HG02642 (cell line): Measurements from ENCODE around the gene DRGX.

ENCODE experiments used
- ATAC-seq: cut with Tn5 transposase; IDR thresholded peaks from one replicate; pipeline ENCODE4 v1.9.1; 2021; ENCODE audit warnings: mild to moderate bottlenecking; ENCODE audit not compliant: unreplicated experiment, poor library complexity

DRGX gene

GRCh38 chr10:49350138-49350537 lies 45.8 kb downstream of the DRGX start:
- no peak for ATAC-seq

DNA sequence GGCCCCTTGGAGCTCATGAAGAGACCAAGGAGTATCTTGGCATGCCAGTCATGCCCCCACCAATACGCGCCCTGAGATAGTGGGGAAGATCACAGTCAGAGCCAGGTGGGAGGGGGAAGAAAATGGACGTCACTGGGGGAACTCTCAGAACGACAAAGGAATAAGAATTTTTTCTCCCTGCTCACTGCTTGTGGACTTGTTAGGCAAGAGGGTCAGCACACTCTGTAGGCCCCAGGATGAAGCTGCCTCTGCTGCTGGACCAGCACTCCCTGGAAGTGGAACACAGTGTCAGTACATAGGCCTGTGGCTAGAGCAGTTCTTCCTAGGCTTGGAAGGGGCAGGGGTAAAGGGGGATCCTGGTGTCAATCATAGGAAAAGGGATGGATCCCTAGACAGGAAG lies 46.5 kb downstream of the DRGX start:
- no peak for ATAC-seq

GRCh38 chr10:49348593-49348992 lies 47.3 kb downstream of the DRGX start:
- no peak for ATAC-seq

DNA sequence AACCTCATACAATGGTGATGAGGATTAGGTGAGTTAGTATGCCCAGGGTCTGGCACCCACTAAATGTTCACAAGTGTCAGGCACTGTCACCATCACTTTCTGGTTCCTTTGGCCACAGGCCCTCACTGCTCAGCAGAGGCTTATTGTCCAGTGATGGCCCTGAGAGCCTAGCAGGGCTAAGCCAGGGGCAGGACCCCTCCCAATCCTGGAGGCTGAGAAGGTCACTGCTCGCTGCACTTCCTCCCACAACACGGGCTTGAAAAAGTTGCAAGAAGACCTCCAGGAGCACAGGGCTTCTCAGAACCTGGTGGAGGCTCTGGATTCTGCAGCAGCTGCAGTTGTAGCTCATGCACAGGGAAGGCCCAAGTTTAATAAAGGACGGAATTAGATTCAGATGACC lies 48.1 kb downstream of the DRGX start:
- ATAC-seq: no peak

- no peak for ATAC-seq
Observed at GRCh38 chr10:49347342-49347741, 48.5 kb downstream of the DRGX start.

- no peak for ATAC-seq
Observed at GRCh38 chr10:49344840-49345239, 51.0 kb downstream of the DRGX start.

DNA sequence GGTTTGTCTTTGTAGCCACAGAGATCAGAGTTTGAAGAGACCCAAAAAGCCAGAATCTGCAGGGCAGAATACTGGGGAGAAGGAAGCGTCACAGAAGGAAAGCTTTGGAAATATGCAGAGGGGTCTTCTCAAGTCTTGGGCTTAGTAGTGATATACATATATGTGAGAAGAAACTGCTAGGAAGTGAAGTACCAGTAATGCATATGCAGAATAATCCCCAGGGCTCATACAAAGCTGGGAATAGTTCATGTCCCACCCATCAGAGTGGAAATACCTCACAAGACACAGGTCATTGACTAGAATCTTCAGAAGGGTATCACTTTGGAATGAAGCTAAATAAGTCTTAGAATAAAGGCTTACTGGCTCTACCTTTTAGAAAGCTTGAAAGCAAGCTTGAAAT lies 57.3 kb downstream of the DRGX start:
- ATAC-seq: no peak

GRCh38 chr10:49335364-49335972 lies 60.4 kb downstream of the DRGX start:
- ATAC-seq: no peak

DNA sequence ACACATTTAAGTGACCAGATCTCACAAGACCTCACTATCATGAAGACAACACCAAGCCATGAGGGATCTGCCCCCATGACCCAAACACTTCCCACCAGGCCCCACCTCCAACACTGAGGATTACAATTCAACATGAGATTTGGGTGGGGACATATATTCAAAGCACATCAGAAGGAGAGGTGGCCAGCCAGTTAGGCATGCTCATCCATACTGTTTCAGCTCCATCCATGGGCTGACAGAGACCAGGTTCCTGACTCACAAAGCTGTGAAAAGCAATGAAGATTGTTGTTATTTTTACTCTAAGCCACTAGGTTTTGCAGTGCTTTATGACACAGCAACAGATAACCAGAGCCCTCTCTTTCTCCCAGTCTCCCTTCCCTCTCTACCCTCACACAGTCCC lies 60.9 kb downstream of the DRGX start:
- no peak for ATAC-seq

DNA sequence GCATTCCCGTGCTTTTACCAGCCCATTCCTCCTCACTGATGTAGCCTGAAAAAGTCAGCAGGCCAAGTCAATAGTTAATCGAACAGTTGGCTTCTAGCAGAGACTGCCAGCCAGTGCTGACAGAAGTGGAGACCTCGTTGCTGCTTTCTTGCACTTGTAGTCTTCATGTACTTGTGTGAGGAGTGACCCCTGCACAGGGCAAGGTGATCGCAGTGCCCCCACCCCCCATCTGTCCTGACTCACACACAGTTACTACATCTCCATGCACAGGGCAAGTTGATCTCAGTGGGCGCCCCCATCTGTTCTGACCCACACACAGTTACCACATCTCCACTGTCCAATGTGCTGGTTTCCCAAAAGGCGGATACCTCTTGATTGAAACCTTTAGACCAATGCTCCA lies 62.7 kb downstream of the DRGX start:
- ATAC-seq: no peak

DNA sequence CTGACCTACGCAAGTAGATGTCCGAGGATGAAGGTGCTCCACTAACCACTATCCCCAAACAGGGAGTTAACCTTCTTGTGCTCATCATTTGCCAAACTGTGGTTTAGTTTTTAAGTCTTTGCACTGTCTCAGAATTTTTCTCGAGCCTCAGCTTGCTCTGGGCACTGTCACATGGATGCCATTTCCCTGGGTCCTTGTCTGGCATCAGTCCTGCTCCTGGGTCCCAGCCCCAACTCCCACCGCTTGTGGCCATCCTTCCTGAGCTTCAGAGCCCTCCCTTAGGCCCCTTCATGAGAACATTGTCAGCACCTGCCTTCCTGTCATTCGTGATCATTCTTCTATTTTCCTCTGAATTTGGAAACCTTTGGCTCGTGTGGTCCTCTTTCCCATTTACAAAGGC lies 63.1 kb downstream of the DRGX start:
- ATAC-seq: no peak

- no peak for ATAC-seq
Observed at GRCh38 chr10:49332333-49332732, 63.6 kb downstream of the DRGX start.

DNA sequence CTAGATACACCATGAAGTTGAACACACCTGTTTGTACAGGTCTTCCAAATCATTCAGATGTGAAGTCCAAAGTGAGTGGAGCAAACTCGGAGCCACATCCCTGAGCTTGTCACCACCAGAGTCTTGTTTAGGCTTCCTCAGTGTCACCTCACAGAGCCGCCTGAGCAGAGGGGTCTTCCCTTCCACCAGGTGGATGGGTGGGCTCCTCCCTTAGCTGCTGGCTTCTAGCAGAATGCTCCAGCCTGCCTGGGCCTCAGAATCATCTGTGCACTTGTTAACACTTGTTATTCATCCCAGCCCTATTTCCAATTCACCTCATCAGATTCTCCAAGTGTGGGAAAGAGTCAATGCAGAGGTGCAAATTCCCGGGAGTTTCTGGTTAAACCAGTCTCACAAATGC lies 64.5 kb downstream of the DRGX start:
- ATAC-seq: no peak

GRCh38 chr10:49330127-49330665 lies 65.7 kb downstream of the DRGX start:
- ATAC-seq: no peak

DNA sequence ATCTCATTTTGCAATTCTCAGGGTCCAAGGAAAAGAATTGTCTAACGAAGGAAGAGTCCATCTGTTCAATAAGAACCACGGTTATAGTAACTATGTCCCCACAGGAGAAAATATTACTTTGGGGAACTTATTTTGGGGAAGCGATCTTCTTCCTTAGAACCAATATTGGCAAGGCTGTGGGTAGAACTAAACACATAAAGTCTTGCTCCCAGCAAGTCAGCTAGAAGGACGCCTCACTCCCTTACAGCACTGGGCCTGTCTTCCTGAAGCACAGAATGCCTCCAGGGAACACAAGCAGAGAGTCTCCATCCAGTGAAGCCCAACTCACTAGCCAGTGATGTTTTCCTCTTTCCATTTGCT lies 66.8 kb downstream of the DRGX start:
- no peak for ATAC-seq

- no peak for ATAC-seq
Observed at GRCh38 chr10:49328401-49329145, 67.3 kb downstream of the DRGX start.

- no peak for ATAC-seq
Observed at GRCh38 chr10:49327036-49327813, 68.7 kb downstream of the DRGX start.

DNA sequence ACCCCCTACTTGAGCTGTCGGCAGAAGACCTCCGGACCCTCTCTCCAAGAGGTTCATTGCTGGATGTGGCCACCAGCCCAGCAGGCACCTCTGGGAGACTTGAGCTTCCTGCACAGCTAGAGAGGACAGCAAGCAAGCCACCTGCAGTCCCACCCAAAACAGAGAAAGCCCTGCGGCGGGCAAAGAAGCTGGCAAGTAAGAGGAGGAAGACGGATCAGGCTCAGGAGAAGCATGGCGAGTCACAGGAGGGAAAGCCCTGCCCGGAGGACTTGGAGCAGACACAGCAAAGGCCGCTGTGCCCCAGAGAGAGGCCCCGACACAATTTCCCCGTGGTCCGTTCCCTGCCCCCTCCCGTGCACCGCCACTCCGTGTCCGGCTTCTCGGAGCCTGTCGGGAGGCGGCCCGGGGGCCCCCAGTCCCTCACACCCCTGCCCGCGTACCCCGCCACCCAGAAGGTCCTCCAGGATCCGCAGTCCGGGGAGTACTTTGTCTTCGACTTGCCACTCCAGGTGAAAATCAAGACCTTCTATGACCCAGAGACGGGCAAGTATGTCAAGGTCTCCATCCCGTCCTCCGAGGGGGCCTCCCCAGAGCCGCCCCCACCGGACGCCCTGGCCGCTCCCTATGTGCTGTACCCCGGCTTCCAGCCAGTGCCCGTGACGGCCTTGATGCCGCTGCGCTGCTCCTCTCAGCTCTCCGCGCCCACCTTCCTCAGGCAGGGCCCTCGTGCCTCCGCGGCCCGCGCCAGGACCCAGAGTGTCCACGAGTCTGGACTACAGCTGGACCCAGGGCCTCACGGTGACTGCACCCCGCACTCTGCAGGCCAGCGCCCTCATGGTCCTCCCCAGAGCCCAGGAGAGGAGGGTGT lies 69.7 kb downstream of the DRGX start:
- no peak for ATAC-seq

DNA sequence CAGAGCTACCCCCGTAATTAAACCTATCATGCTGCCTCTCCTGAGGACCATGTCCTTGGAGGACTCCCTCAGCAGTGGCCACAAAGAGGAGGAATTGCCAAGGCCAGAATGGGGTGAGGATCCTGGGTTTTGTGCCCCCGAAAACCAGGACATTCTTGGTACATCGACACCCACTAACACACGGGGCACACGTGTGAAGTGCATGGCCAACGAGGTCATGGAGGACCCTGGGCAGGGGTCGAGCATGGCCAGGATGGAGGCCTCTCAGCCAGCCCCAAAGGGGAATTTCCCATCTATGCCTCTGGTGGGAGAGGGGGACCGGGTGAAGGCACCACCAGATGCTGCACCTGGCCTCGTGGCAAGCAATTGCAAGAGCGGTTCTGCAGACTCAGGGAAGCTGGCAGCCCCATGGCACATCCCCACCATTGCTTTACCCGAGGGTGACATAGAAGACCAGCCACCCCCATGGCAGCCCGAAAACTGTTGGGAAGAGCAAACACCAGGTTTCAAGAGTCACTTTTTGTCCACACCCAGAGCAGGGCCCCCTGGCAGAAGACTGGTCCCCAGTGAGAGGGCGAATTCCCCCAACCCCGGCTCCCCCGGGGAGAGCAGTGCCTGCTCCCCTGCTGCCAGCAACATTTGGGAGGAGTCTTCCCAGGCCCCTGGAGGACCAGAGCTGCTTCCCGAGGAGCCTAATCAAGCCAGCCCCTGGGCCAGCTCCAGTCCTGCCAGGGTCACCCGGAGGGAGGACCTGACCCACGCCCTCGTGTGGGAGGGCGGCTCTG lies 70.6 kb downstream of the DRGX start:
- no peak for ATAC-seq

DNA sequence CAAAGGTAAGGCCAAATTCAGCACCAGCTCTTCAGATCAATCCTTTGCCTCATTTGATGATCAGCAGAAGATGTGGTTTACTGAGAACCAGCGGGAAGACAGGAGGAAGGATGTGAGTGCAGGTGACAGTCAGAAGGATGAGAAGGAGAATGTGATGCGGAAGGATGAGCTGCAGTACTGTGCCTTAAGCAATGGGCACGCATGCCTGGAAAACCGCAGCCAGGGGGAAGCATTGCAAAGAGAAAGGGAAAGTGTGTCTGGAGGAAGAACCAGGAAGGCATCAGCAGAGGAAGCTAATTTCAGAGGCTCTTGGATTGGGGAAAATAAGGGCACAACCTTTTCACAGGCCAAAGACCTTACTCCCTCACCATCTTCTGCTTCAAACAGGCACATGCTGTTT lies 71.2 kb downstream of the DRGX start:
- no peak for ATAC-seq
